ENCODE data around the gene TUT4. TPM values are rescaled to one million over a fixed set of nuclear protein-coding genes. Genes with fewer than 3 reads are reported as not detected.

The TUT4 gene
- total and polyA plus RNA-seq, 4 donors, result 16.4 to 142 (median 28.5) TPM

GRCh38 chr1:52559875-52560274 is 7.0 kb upstream of the TUT4 start:
- no peak for ATAC-seq (ENCODE audit: insufficient read depth, low FRiP score)
- H3K36me3 ChIP-seq (ENCODE audit: control insufficient read depth in 4 of 4, insufficient read depth in 4 of 4, low read length in 4 of 4), result no peaks in the 10 kb centered on the region
- 69 to 80% methylated on average over 2 of the region's 2 CpGs for WGBS, 2 donors
- no peaks in the 10 kb centered on the region for H3K9me3 ChIP-seq (ENCODE audit: control insufficient read depth in 4 of 4, insufficient read depth in 3 of 4, low read length in 3 of 4)
- no peak overlapping the region for H3K4me3 ChIP-seq
- H3K9ac ChIP-seq (ENCODE audit: insufficient read depth in 1 of 2, low read length in 2 of 2), result no peak overlapping the region
- H3K4me1 ChIP-seq (ENCODE audit: control insufficient read depth in 5 of 5, insufficient read depth in 5 of 5, low read length in 5 of 5), result peaks cover 0 to 3% (median 2%) of the 10 kb centered on the region in 5 donors
- TF ChIP-seq CTCF (IDR thresholded peaks at IDR 0.05; ENCODE audit: control extremely low read depth, extremely low read depth), result no peak
- no peak for DNase-seq
- no peak overlapping the region for H3K27ac ChIP-seq (ENCODE audit: low read depth in 1 of 2, low read length in 1 of 2)
- no peaks in the 10 kb centered on the region for H3K27me3 ChIP-seq (ENCODE audit: control insufficient read depth in 3 of 3, insufficient read depth in 3 of 3, low read length in 2 of 3)

GRCh38 chr1:52558941-52559340 is 6.0 kb upstream of the TUT4 start:
- 55 to 76% methylated on average over 2 of the region's 2 CpGs for WGBS, 2 donors
- H3K9ac ChIP-seq (ENCODE audit: insufficient read depth in 1 of 2, low read length in 2 of 2), result no peak overlapping the region
- no peak overlapping the region for H3K27ac ChIP-seq (ENCODE audit: low read depth in 1 of 2, low read length in 1 of 2)
- no peaks in the 10 kb centered on the region for H3K36me3 ChIP-seq (ENCODE audit: control insufficient read depth in 4 of 4, insufficient read depth in 4 of 4, low read length in 4 of 4)
- no peak overlapping the region for H3K4me3 ChIP-seq
- no peak for TF ChIP-seq CTCF (IDR thresholded peaks at IDR 0.05; ENCODE audit: control extremely low read depth, extremely low read depth)
- H3K9me3 ChIP-seq (ENCODE audit: control insufficient read depth in 4 of 4, insufficient read depth in 3 of 4, low read length in 3 of 4), result no peaks in the 10 kb centered on the region
- H3K4me1 ChIP-seq (ENCODE audit: control insufficient read depth in 5 of 5, insufficient read depth in 5 of 5, low read length in 5 of 5), result peaks cover 0 to 12% (median 5%) of the 10 kb centered on the region in 5 donors
- H3K27me3 ChIP-seq (ENCODE audit: control insufficient read depth in 3 of 3, insufficient read depth in 3 of 3, low read length in 2 of 3), result no peaks in the 10 kb centered on the region
- ATAC-seq (ENCODE audit: insufficient read depth, low FRiP score) (no peak), DNase-seq (peak in 1 of 3 donors; percentile 26)

GRCh38 chr1:52556641-52557360 is 3.9 kb upstream of the TUT4 start:
- Histone ChIP-seq H3K4me1 (ENCODE audit: control insufficient read depth in 5 of 5, insufficient read depth in 5 of 5, low read length in 5 of 5) (peaks cover 0 to 16% (median 5%) of the 10 kb centered on the region in 5 donors), H3K4me3 (no peak overlapping the region), H3K9ac (ENCODE audit: insufficient read depth in 1 of 2, low read length in 2 of 2) (no peak overlapping the region), H3K27me3 (ENCODE audit: control insufficient read depth in 3 of 3, insufficient read depth in 3 of 3, low read length in 2 of 3) (no peaks in the 10 kb centered on the region), H3K36me3 (ENCODE audit: control insufficient read depth in 4 of 4, insufficient read depth in 4 of 4, low read length in 4 of 4) (no peaks in the 10 kb centered on the region), H3K9me3 (ENCODE audit: control insufficient read depth in 4 of 4, insufficient read depth in 3 of 4, low read length in 3 of 4) (no peaks in the 10 kb centered on the region), H3K27ac (ENCODE audit: low read depth in 1 of 2, low read length in 1 of 2) (no peak overlapping the region)
- DNase-seq, result no peak
- TF ChIP-seq CTCF (IDR thresholded peaks at IDR 0.05; ENCODE audit: control extremely low read depth, extremely low read depth), result no peak
- no peak for ATAC-seq (ENCODE audit: insufficient read depth, low FRiP score)
- WGBS, 2 donors, result 83 to 91% methylated on average over 4 of the region's 4 CpGs

Measured in lung (tissue), 12 donors.